Chondrocyte (in vitro differentiated cells): ENCODE measurements around the gene COQ8A. TPM values are rescaled to one million over a fixed set of nuclear protein-coding genes. Genes with fewer than 3 reads are reported as not detected.
A peak's percentile ranks its signal among the peaks of the same experiment; 100 is the strongest.

Source experiments
- DNase-seq: peaks from one replicate; pipeline ENCODE4 v3.0.0; 2021; ENCODE audit warnings: mixed read lengths, low spot score
- H3K27ac Mint-ChIP-seq: one replicate; pipeline ENCODE4 v1.8.0; 2021; ENCODE audit warnings: mild to moderate bottlenecking, moderate library complexity, mixed read lengths; ENCODE audit not compliant: unreplicated experiment
- H3K27me3 Mint-ChIP-seq: 2 replicates; pipeline ENCODE4 v1.8.0; 2021; ENCODE audit warnings: low read depth, mixed read lengths
- H3K36me3 Mint-ChIP-seq: 2 replicates; pipeline ENCODE4 v1.8.0; 2021; ENCODE audit warnings: low read depth, mixed read lengths
- H3K4me1 Mint-ChIP-seq: 2 replicates; pipeline ENCODE4 v1.8.0; 2021; ENCODE audit warnings: low read depth, mild to moderate bottlenecking, mixed read lengths
- H3K4me3 Mint-ChIP-seq: one replicate; pipeline ENCODE4 v1.8.0; 2021; ENCODE audit warnings: mild to moderate bottlenecking, moderate library complexity, mixed read lengths; ENCODE audit not compliant: unreplicated experiment
- H3K9me3 Mint-ChIP-seq: 2 replicates; pipeline ENCODE4 v1.8.0; 2021; ENCODE audit warnings: low read depth, mixed read lengths
- CTCF ChIP-seq: fragments of 200-600 bp; sonication (generic); IDR thresholded peaks from 2 replicates; pipeline ENCODE4 v1.5.0; 2021; ENCODE audit warnings: antibody characterized with exemption, mild to moderate bottlenecking, moderate library complexity
- total RNA-seq: library from RNA; stranded (reverse); gene quantifications from 3 replicates; pipeline ENCODE4 v1.2.1, GENCODE V29; 2021

Gene COQ8A
- total RNA-seq, 1 donor from 2014 or later: 7.4 TPM

- Mint-ChIP-seq H3K36me3 (peaks cover 12% of the 10 kb centered on the region), H3K4me3 (peak overlapping the region; percentile 80), H3K27me3 (no peaks in the 10 kb centered on the region), H3K4me1 (peaks cover 19% of the 10 kb centered on the region), H3K27ac (peak overlapping the region; percentile 95), H3K9me3 (peaks cover 13% of the 10 kb centered on the region)
- no peak for DNase-seq
- TF ChIP-seq CTCF: no peak
These were observed 1.1 kb upstream of the COQ8A start for GRCh38 chr1:226938903-226939437.

- peak overlapping the region; percentile 80 for H3K4me3 Mint-ChIP-seq
- peak; percentile 23 for TF ChIP-seq CTCF
- peaks cover 9% of the 10 kb centered on the region for H3K36me3 Mint-ChIP-seq
- peak overlapping the region; percentile 95 for H3K27ac Mint-ChIP-seq
- no peaks in the 10 kb centered on the region for H3K27me3 Mint-ChIP-seq
- peaks cover 19% of the 10 kb centered on the region for H3K4me1 Mint-ChIP-seq
- peaks cover 11% of the 10 kb centered on the region for H3K9me3 Mint-ChIP-seq
- no peak for DNase-seq
These were observed 561 bp upstream of the COQ8A start for GRCh38 chr1:226939438-226940028.

DNA sequence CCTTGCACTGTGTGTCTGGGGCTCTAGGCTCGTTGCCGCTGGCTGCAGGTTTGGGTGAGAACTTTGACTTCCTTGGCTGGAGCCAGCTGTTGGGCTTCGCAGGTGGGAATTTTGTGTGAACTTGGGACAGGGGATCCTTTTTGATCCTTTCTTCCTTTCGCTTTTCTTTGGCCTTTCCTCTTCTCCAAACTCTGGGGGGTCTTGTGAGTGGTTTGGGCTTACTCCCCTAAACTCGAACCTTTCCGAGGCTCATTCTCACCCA lies 643 bp downstream of the COQ8A start:
- Mint-ChIP-seq H3K4me1 (peaks cover 19% of the 10 kb centered on the region), H3K36me3 (no peaks in the 10 kb centered on the region), H3K27ac (no peak overlapping the region), H3K27me3 (no peaks in the 10 kb centered on the region), H3K9me3 (no peaks in the 10 kb centered on the region), H3K4me3 (peak overlapping the region; percentile 80)
- TF ChIP-seq CTCF: no peak
- DNase-seq: no peak

- H3K4me3 Mint-ChIP-seq: no peak overlapping the region
- no peak for TF ChIP-seq CTCF
These were observed 2.3 kb downstream of the COQ8A start for GRCh38 chr1:226942392-226942791.

DNA sequence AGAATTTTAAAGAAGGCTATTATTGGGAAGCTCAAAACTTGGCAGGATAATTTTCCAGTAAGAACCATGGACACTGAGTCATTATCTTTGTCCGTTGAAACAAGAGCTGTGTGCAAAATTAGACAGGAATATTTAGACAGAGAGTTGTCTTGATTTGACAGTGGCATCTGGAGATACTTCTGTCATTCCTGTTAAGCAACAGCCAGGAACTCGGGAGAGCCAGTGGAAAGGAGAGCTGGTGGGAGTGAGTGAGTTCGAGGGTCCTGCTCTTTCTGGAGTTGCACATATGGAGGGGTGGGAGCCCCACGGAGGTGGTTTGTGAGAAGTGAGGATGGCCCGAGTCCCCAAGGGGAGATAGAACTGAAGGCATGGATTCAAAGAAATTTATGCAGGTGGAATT lies 3.1 kb downstream of the COQ8A start:
- Mint-ChIP-seq H3K9me3 (peaks cover 2% of the 10 kb centered on the region), H3K4me1 (peaks cover 17% of the 10 kb centered on the region), H3K4me3 (no peak overlapping the region), H3K27ac (no peak overlapping the region), H3K36me3 (no peaks in the 10 kb centered on the region), H3K27me3 (no peaks in the 10 kb centered on the region)
- no peak for TF ChIP-seq CTCF
- DNase-seq: no peak

More at GRCh38 chr1:226942392-226942791, 2.3 kb downstream of the COQ8A start:
- Mint-ChIP-seq H3K27me3 (no peaks in the 10 kb centered on the region), H3K4me1 (peaks cover 19% of the 10 kb centered on the region), H3K27ac (no peak overlapping the region), H3K36me3 (no peaks in the 10 kb centered on the region), H3K9me3 (no peaks in the 10 kb centered on the region)
- DNase-seq: no peak
